HEK293 (cell line): ENCODE results near the gene EIF2B5.

Source experiments
- FEZF1 ChIP-seq: fragments of 450-650 bp; formaldehyde crosslinking; IDR thresholded peaks from 2 replicates; pipeline ENCODE4 v1.5.1; 2016; ENCODE audit warnings: missing biosample characterization, missing genetic modification characterization
- GFI1B ChIP-seq: fragments of 450-650 bp; formaldehyde crosslinking; IDR thresholded peaks from 2 replicates; pipeline ENCODE4 v1.5.1; 2016; ENCODE audit warnings: missing biosample characterization, missing genetic modification characterization
- IKZF3 ChIP-seq: fragments of 450-650 bp; IDR thresholded peaks from 2 replicates; pipeline ENCODE4 v1.5.0; 2018; ENCODE audit warnings: missing biosample characterization, mild to moderate bottlenecking, missing genetic modification characterization, moderate library complexity
- KLF9 ChIP-seq: fragments of 450-650 bp; formaldehyde crosslinking; IDR thresholded peaks from 2 replicates; pipeline ENCODE4 v1.5.1; 2016; ENCODE audit warnings: missing biosample characterization, missing genetic modification characterization, low read depth
- WT1 ChIP-seq: fragments of 450-650 bp; formaldehyde crosslinking; IDR thresholded peaks from 2 replicates; pipeline ENCODE4 v1.5.1; 2016; ENCODE audit warnings: missing biosample characterization, missing genetic modification characterization
- ZBTB20 ChIP-seq: fragments of 450-650 bp; formaldehyde crosslinking; IDR thresholded peaks from 2 replicates; pipeline ENCODE4 v1.5.1; 2016; ENCODE audit warnings: missing biosample characterization, missing genetic modification characterization
- ZBTB8A ChIP-seq: fragments of 450-650 bp; formaldehyde crosslinking; IDR thresholded peaks from 2 replicates; pipeline ENCODE4 v1.5.1; 2016; ENCODE audit warnings: missing biosample characterization, missing genetic modification characterization
- ZIC2 ChIP-seq: fragments of 450-650 bp; formaldehyde crosslinking; IDR thresholded peaks from 2 replicates; pipeline ENCODE4 v1.5.1; 2016; ENCODE audit warnings: missing biosample characterization, missing genetic modification characterization
- ZNF2 ChIP-seq: fragments of 450-650 bp; formaldehyde crosslinking; IDR thresholded peaks from 2 replicates; pipeline ENCODE4 v1.5.1; 2016; ENCODE audit warnings: missing biosample characterization, missing genetic modification characterization
- ZNF214 ChIP-seq: fragments of 450-650 bp; formaldehyde crosslinking; IDR thresholded peaks from 2 replicates; pipeline ENCODE4 v1.5.1; 2017; ENCODE audit warnings: missing biosample characterization, mild to moderate bottlenecking, missing genetic modification characterization, borderline replicate concordance
- ZNF266 ChIP-seq: fragments of 450-650 bp; formaldehyde crosslinking; IDR thresholded peaks from 2 replicates; pipeline ENCODE4 v1.5.1; 2016; ENCODE audit warnings: missing biosample characterization, missing genetic modification characterization, low read depth
- ZNF341 ChIP-seq: fragments of 450-650 bp; formaldehyde crosslinking; IDR thresholded peaks from 2 replicates; pipeline ENCODE4; 2016; ENCODE audit warnings: low read depth, missing biosample characterization, missing genetic modification characterization
- ZNF548 ChIP-seq: fragments of 450-650 bp; formaldehyde crosslinking; IDR thresholded peaks from 2 replicates; pipeline ENCODE4 v1.5.1; 2016; ENCODE audit warnings: missing biosample characterization, missing genetic modification characterization
- ZNF610 ChIP-seq: fragments of 450-650 bp; formaldehyde crosslinking; IDR thresholded peaks from 2 replicates; pipeline ENCODE4 v1.5.1; 2016; ENCODE audit warnings: missing biosample characterization, missing genetic modification characterization, borderline replicate concordance
- ZNF658 ChIP-seq: fragments of 450-650 bp; formaldehyde crosslinking; IDR thresholded peaks from 2 replicates; pipeline ENCODE4; 2016; ENCODE audit warnings: missing biosample characterization, missing genetic modification characterization
- ZNF777 ChIP-seq: fragments of 450-650 bp; formaldehyde crosslinking; IDR thresholded peaks from 2 replicates; pipeline ENCODE4 v1.5.1; 2017; ENCODE audit warnings: missing biosample characterization, missing genetic modification characterization, borderline replicate concordance
- ZNF791 ChIP-seq: fragments of 450-650 bp; formaldehyde crosslinking; IDR thresholded peaks from 2 replicates; pipeline ENCODE4 v1.5.1; 2016; ENCODE audit warnings: missing biosample characterization, missing genetic modification characterization
- ZSCAN30 ChIP-seq: fragments of 450-650 bp; IDR thresholded peaks from 2 replicates; pipeline ENCODE4 v1.5.1; 2018; ENCODE audit warnings: missing biosample characterization, mild to moderate bottlenecking, missing genetic modification characterization, moderate library complexity
- TF ChIP-seq, protein P1 (sequence below): IDR thresholded peaks from 2 replicates; pipeline ENCODE4 v1.6.1; 2011; ENCODE audit warnings: mild to moderate bottlenecking, low read depth, low read length, borderline replicate concordance
- TF ChIP-seq, protein P2 (sequence below): fragments of 450-650 bp; formaldehyde crosslinking; IDR thresholded peaks from 2 replicates; pipeline ENCODE4 v1.5.0; 2017; ENCODE audit warnings: missing biosample characterization, missing genetic modification characterization, borderline replicate concordance
- TF ChIP-seq, protein P3 (sequence below): fragments of 450-650 bp; formaldehyde crosslinking; IDR thresholded peaks from 2 replicates; pipeline ENCODE4 v1.5.1; 2016; ENCODE audit warnings: missing biosample characterization, missing genetic modification characterization
- TF ChIP-seq, protein P4 (sequence below): fragments of 450-650 bp; formaldehyde crosslinking; IDR thresholded peaks from 2 replicates; pipeline ENCODE4 v1.5.1; 2016; ENCODE audit warnings: missing biosample characterization, missing genetic modification characterization
- TF ChIP-seq, protein P5 (sequence below): fragments of 450-650 bp; formaldehyde crosslinking; IDR thresholded peaks from 2 replicates; pipeline ENCODE4 v1.5.1; 2016; ENCODE audit warnings: missing biosample characterization, missing genetic modification characterization, borderline replicate concordance

The EIF2B5 gene

DNA sequence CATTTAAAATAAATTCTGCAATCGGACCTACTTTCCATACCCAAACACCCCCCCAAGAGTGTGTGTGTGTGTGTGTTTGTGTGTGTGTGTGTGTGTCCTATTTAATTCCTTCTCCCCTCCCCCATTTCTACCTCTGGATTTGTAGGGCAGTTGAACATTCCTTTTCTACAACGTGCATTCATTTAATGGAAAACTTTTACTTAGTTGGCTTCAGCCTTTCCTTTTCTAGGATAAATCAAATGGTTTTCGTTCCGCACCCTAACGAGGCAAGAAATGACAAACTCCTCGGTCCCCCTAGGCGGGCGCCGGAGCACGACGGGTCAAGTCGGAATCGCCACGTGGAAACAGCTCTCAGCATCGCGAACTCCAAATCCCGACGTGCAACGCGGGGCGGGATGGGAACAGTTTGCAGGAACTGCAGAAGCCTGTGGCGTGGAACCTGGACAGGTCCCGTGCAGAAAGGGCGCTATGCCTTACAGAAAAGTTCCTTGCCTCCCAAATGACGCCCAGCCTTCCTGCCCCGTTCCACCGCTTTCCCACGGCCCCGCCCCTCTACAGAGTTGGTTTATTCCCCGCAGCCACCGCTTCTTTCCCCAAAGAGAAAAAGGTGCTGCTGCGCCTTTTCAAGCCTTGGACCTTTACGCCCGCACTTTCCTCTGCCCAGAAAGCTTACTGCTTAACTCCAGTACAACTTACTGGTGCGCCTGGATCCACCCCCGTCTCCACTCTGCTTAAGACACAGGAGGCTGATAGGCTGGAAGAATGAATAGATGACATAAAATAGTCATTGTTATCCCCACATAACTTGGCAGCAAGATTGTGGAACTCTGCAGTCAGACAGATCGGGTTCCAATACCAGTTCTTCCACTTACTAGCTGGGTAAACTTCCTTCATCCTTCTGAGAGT, 1.1 kb upstream of the EIF2B5 start (continued):
- TF ChIP-seq ZNF214 (tag by site-specific recombination) (no peak), ZNF777 (tag by site-specific recombination) (peak; percentile 8; the same call in 1 of the 2 replicates), IKZF3 (tag by site-specific recombination) (peak; percentile 73), KLF9 (tag by site-specific recombination) (peak; percentile 69), ZNF791 (tag by site-specific recombination) (no peak), WT1 (no peak), ZNF266 (tag by site-specific recombination) (no peak), ZNF341 (tag by site-specific recombination) (peak; percentile 86), FEZF1 (tag by site-specific recombination) (peak; percentile 49; the same call in 1 of the 2 replicates), ZIC2 (tag by site-specific recombination) (no peak), GFI1B (no peak), ZBTB8A (tag by site-specific recombination) (peak; percentile 98), ZNF658 (tag by site-specific recombination) (no peak), ZSCAN30 (tag by site-specific recombination) (0 out of 2 replicates have a peak, but pooled peaks have one; percentile 5), ZNF548 (no peak), ZNF610 (0 out of 2 replicates have a peak, but pooled peaks have one; percentile 15), ZBTB20 (peak; percentile 96), ZNF2 (tag by site-specific recombination) (no peak)
- TF ChIP-seq, protein P1, sequence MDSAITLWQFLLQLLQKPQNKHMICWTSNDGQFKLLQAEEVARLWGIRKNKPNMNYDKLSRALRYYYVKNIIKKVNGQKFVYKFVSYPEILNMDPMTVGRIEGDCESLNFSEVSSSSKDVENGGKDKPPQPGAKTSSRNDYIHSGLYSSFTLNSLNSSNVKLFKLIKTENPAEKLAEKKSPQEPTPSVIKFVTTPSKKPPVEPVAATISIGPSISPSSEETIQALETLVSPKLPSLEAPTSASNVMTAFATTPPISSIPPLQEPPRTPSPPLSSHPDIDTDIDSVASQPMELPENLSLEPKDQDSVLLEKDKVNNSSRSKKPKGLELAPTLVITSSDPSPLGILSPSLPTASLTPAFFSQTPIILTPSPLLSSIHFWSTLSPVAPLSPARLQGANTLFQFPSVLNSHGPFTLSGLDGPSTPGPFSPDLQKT, result no peak
- TF ChIP-seq, protein P2, sequence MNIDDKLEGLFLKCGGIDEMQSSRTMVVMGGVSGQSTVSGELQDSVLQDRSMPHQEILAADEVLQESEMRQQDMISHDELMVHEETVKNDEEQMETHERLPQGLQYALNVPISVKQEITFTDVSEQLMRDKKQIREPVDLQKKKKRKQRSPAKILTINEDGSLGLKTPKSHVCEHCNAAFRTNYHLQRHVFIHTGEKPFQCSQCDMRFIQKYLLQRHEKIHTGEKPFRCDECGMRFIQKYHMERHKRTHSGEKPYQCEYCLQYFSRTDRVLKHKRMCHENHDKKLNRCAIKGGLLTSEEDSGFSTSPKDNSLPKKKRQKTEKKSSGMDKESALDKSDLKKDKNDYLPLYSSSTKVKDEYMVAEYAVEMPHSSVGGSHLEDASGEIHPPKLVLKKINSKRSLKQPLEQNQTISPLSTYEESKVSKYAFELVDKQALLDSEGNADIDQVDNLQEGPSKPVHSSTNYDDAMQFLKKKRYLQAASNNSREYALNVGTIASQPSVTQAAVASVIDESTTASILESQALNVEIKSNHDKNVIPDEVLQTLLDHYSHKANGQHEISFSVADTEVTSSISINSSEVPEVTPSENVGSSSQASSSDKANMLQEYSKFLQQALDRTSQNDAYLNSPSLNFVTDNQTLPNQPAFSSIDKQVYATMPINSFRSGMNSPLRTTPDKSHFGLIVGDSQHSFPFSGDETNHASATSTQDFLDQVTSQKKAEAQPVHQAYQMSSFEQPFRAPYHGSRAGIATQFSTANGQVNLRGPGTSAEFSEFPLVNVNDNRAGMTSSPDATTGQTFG, result no peak
- TF ChIP-seq, protein P3, sequence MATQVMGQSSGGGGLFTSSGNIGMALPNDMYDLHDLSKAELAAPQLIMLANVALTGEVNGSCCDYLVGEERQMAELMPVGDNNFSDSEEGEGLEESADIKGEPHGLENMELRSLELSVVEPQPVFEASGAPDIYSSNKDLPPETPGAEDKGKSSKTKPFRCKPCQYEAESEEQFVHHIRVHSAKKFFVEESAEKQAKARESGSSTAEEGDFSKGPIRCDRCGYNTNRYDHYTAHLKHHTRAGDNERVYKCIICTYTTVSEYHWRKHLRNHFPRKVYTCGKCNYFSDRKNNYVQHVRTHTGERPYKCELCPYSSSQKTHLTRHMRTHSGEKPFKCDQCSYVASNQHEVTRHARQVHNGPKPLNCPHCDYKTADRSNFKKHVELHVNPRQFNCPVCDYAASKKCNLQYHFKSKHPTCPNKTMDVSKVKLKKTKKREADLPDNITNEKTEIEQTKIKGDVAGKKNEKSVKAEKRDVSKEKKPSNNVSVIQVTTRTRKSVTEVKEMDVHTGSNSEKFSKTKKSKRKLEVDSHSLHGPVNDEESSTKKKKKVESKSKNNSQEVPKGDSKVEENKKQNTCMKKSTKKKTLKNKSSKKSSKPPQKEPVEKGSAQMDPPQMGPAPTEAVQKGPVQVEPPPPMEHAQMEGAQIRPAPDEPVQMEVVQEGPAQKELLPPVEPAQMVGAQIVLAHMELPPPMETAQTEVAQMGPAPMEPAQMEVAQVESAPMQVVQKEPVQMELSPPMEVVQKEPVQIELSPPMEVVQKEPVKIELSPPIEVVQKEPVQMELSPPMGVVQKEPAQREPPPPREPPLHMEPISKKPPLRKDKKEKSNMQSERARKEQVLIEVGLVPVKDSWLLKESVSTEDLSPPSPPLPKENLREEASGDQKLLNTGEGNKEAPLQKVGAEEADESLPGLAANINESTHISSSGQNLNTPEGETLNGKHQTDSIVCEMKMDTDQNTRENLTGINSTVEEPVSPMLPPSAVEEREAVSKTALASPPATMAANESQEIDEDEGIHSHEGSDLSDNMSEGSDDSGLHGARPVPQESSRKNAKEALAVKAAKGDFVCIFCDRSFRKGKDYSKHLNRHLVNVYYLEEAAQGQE (tag by site-specific recombination), result peak; percentile 23; the same call in 1 of the 2 replicates
- TF ChIP-seq, protein P4, sequence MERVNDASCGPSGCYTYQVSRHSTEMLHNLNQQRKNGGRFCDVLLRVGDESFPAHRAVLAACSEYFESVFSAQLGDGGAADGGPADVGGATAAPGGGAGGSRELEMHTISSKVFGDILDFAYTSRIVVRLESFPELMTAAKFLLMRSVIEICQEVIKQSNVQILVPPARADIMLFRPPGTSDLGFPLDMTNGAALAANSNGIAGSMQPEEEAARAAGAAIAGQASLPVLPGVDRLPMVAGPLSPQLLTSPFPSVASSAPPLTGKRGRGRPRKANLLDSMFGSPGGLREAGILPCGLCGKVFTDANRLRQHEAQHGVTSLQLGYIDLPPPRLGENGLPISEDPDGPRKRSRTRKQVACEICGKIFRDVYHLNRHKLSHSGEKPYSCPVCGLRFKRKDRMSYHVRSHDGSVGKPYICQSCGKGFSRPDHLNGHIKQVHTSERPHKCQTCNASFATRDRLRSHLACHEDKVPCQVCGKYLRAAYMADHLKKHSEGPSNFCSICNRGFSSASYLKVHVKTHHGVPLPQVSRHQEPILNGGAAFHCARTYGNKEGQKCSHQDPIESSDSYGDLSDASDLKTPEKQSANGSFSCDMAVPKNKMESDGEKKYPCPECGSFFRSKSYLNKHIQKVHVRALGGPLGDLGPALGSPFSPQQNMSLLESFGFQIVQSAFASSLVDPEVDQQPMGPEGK (tag by site-specific recombination), result peak; percentile 51
- TF ChIP-seq, protein P5, sequence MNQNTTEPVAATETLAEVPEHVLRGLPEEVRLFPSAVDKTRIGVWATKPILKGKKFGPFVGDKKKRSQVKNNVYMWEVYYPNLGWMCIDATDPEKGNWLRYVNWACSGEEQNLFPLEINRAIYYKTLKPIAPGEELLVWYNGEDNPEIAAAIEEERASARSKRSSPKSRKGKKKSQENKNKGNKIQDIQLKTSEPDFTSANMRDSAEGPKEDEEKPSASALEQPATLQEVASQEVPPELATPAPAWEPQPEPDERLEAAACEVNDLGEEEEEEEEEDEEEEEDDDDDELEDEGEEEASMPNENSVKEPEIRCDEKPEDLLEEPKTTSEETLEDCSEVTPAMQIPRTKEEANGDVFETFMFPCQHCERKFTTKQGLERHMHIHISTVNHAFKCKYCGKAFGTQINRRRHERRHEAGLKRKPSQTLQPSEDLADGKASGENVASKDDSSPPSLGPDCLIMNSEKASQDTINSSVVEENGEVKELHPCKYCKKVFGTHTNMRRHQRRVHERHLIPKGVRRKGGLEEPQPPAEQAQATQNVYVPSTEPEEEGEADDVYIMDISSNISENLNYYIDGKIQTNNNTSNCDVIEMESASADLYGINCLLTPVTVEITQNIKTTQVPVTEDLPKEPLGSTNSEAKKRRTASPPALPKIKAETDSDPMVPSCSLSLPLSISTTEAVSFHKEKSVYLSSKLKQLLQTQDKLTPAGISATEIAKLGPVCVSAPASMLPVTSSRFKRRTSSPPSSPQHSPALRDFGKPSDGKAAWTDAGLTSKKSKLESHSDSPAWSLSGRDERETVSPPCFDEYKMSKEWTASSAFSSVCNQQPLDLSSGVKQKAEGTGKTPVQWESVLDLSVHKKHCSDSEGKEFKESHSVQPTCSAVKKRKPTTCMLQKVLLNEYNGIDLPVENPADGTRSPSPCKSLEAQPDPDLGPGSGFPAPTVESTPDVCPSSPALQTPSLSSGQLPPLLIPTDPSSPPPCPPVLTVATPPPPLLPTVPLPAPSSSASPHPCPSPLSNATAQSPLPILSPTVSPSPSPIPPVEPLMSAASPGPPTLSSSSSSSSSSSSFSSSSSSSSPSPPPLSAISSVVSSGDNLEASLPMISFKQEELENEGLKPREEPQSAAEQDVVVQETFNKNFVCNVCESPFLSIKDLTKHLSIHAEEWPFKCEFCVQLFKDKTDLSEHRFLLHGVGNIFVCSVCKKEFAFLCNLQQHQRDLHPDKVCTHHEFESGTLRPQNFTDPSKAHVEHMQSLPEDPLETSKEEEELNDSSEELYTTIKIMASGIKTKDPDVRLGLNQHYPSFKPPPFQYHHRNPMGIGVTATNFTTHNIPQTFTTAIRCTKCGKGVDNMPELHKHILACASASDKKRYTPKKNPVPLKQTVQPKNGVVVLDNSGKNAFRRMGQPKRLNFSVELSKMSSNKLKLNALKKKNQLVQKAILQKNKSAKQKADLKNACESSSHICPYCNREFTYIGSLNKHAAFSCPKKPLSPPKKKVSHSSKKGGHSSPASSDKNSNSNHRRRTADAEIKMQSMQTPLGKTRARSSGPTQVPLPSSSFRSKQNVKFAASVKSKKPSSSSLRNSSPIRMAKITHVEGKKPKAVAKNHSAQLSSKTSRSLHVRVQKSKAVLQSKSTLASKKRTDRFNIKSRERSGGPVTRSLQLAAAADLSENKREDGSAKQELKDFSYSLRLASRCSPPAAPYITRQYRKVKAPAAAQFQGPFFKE (tag by site-specific recombination), result no peak
